Measurements from ENCODE around the gene ITSN1. TPM values are rescaled to one million over a fixed set of nuclear protein-coding genes. Genes with fewer than 3 reads are reported as not detected.

The ITSN1 gene
- total RNA-seq, 1 donor from 2014 or later, result 41.9 TPM

DNA sequence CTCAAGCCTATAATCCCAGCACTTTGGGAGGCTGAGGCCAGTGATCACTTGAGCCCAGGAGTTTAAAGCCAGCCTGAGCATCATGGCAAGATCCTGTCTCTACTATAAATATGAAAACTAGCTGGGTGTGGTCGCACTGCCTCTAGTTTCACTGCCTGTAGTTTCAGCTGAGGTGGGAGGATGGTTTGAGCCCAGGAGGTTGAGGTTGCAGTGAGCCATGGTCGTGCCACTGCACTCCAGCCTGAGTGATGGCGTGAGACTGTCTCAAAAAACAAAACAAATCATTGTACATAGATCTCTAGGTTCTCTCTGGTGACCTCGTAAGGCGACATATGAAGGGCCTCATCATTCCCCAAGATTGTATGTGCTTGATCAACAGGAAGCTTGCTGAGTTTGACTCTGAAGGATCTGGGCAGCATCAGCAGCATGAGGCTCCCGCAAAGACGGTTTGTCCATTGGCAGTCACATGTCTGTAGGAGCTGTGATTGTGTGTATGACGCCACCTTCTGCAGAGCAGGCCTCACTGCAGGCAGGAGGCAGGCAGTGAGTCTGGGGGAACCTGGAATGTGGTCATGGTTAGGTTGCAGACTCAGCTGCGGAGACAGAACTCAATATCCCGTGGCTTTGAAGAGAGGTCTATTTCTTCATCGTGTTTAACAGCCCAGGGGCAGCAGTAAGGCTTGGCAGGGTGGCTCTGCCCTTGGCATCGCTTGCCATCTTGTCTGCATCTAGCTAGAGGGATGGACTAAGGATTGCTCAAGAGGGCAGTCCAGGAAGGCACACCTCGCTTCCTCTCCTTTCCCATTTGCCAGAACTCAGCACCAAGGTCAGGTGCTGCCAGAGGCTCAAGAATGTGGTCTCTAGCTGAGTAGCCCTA is 259.3 kb downstream of the ITSN1 start:
- TF ChIP-seq, protein P1, sequence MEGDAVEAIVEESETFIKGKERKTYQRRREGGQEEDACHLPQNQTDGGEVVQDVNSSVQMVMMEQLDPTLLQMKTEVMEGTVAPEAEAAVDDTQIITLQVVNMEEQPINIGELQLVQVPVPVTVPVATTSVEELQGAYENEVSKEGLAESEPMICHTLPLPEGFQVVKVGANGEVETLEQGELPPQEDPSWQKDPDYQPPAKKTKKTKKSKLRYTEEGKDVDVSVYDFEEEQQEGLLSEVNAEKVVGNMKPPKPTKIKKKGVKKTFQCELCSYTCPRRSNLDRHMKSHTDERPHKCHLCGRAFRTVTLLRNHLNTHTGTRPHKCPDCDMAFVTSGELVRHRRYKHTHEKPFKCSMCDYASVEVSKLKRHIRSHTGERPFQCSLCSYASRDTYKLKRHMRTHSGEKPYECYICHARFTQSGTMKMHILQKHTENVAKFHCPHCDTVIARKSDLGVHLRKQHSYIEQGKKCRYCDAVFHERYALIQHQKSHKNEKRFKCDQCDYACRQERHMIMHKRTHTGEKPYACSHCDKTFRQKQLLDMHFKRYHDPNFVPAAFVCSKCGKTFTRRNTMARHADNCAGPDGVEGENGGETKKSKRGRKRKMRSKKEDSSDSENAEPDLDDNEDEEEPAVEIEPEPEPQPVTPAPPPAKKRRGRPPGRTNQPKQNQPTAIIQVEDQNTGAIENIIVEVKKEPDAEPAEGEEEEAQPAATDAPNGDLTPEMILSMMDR (IDR thresholded peaks at IDR 0.05; ENCODE audit: borderline replicate concordance), result peak; percentile 55
- Histone ChIP-seq H3K27ac (replicated peaks) (peak overlapping the region; percentile 31), H3K27me3 (ENCODE audit: low read depth) (no peaks in the 10 kb centered on the region), H3K9me3 (replicated peaks) (no peaks in the 10 kb centered on the region), H3K4me1 (peaks cover 13% of the 10 kb centered on the region), H3K36me3 (peaks cover 57% of the 10 kb centered on the region), H3K4me3 (no peak overlapping the region)
- intact Hi-C loops (cut with micrococcal nuclease), result no loop called here
- no peak for DNase-seq

DNA sequence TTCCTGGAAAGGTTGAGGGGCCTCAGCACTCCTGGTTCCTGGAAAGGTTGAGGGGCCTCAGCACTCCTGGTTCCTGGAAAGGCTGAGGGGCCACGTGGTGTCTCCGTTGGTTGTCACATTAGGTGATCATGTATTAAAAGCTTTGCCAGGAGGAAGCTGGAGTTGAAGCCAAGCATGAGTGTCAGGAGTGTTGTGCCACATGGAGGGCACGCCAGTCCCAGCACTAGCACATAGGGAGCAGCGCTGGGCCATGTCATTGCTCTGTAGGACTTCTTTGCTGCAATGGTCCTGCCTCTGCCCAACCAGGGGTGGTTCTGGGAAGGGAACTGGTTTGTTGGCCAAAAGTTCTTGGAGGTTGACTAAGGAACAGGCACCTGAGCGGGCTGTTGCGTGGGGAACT is 260.0 kb downstream of the ITSN1 start:
- TF ChIP-seq, protein P1 (IDR thresholded peaks at IDR 0.05; ENCODE audit: borderline replicate concordance), result no peak
- Histone ChIP-seq H3K36me3 (peaks cover 64% of the 10 kb centered on the region), H3K27ac (replicated peaks) (peak overlapping the region; percentile 31)

DNA sequence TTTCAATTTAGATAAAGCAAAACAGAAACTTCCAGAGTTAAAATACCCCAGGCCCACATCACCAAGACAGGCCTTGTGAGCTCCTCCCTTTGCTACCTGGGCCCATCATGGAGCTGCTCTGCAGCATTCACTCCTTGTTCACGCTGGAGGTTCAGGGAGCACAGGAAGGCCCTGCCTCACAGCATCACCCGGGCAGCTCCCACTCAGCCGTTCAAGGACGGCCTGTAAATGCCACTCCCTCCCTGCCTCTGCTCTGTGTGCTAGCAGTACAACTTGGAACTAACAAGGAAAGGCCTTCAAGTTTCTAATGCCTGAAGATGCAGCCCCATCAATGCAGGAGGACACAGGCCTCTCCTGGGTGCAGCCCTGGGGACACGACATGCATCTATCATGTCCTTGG is 261.7 kb downstream of the ITSN1 start:
- Histone ChIP-seq H3K4me1 (peaks cover 15% of the 10 kb centered on the region), H3K36me3 (peaks cover 81% of the 10 kb centered on the region), H3K9me3 (replicated peaks) (no peaks in the 10 kb centered on the region), H3K4me3 (no peak overlapping the region), H3K27ac (replicated peaks) (no peak overlapping the region), H3K27me3 (ENCODE audit: low read depth) (no peaks in the 10 kb centered on the region)
- TF ChIP-seq, protein P1 (IDR thresholded peaks at IDR 0.05; ENCODE audit: borderline replicate concordance), result no peak
- intact Hi-C loops (cut with micrococcal nuclease), result no loop called here
- no peak for DNase-seq

More for the DNA sequence above, 260.0 kb downstream of the ITSN1 start:
- no peak overlapping the region for H3K4me3 ChIP-seq
- intact Hi-C loops (cut with micrococcal nuclease), result no loop called here
- H3K27me3 ChIP-seq (ENCODE audit: low read depth), result no peaks in the 10 kb centered on the region
- H3K9me3 ChIP-seq (replicated peaks), result no peaks in the 10 kb centered on the region
- peaks cover 15% of the 10 kb centered on the region for H3K4me1 ChIP-seq
- DNase-seq, result no peak

DNA sequence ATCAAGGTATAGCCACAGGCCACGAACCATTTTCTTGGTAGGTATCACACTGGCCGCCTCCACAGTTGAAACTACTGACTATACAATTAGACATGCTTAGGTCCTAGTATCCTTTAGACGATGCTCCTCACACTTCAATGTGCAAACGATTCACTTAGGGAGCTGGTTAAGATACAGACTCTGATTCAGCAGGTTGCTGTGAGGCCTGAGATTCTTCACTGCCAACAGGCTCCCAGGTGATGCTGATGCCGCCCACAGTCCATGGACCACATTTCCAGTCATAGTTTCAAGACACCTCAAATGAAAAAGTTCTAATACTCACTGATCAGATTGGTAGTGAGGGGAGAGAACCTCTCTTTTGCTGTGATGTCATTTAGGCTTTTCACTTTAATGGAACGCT is 266.5 kb downstream of the ITSN1 start:
- TF ChIP-seq, protein P1 (IDR thresholded peaks at IDR 0.05; ENCODE audit: borderline replicate concordance), result no peak
- Histone ChIP-seq H3K4me3 (no peak overlapping the region), H3K9me3 (replicated peaks) (no peaks in the 10 kb centered on the region), H3K27me3 (ENCODE audit: low read depth) (no peaks in the 10 kb centered on the region), H3K27ac (replicated peaks) (no peak overlapping the region), H3K36me3 (peaks cover 100% of the 10 kb centered on the region), H3K4me1 (peaks cover 52% of the 10 kb centered on the region)
- intact Hi-C loops (cut with micrococcal nuclease), result no loop called here
- no peak for DNase-seq

DNA sequence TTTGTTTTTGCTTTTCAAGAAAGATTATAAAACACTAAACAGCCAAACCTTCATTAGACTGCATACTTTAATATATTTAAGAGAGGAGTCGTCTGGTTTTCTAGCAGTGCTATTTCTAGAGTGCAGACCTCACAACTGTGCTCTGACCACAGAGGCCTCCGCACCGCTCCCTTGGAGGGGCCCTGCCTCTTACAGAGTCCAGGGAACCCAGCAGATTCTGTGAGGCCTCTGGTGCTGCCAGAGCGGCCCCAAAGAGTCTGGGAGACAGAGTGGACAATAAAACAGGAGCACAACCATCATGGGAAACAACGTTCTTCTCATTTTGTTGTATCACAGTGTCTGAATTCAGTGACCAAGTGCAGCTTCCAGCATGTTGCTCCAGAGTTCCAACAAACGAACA is 267.5 kb downstream of the ITSN1 start:
- peaks cover 54% of the 10 kb centered on the region for H3K4me1 ChIP-seq
- no peak overlapping the region for H3K4me3 ChIP-seq
- no peak for DNase-seq
- no peaks in the 10 kb centered on the region for H3K9me3 ChIP-seq (replicated peaks)
- H3K27me3 ChIP-seq (ENCODE audit: low read depth), result no peaks in the 10 kb centered on the region
- TF ChIP-seq, protein P1 (IDR thresholded peaks at IDR 0.05; ENCODE audit: borderline replicate concordance), result no peak
- intact Hi-C loops (cut with micrococcal nuclease), result loop anchor here (10.0 kb wide), 1 partner anchor 295 kb away; no protein-coding TSS in a partner anchor
- no peak overlapping the region for H3K27ac ChIP-seq (replicated peaks)
- H3K36me3 ChIP-seq, result peaks cover 90% of the 10 kb centered on the region
